KOPT-K1 (cell line): ENCODE results near the gene CXXC5.
"Not testable (repeated sequence)": the region's sequence is repeated elsewhere in the genome, so short reads cannot be mapped to it uniquely, and the experiment has no call there.

Source experiments
- H3K27ac ChIP-seq: fragments of 200-600 bp; sonication (generic); 2 replicates; pipeline ENCODE4 v1.5.1; 2016; ENCODE audit warnings: antibody characterized with exemption, mild to moderate bottlenecking, low read depth, low read length; ENCODE audit not compliant: poor library complexity, severe bottlenecking
- H3K36me3 ChIP-seq: fragments of 200-600 bp; sonication (generic); 2 replicates; pipeline ENCODE4 v1.5.1; 2017; ENCODE audit warnings: antibody characterized with exemption, mild to moderate bottlenecking, low read length, moderate library complexity; ENCODE audit not compliant: insufficient read depth
- H3K9me3 ChIP-seq: fragments of 200-600 bp; sonication (generic); 2 replicates; pipeline ENCODE4 v1.5.1; 2017; ENCODE audit warnings: antibody characterized with exemption, low read length, mild to moderate bottlenecking; ENCODE audit not compliant: insufficient read depth, poor library complexity, severe bottlenecking

Gene CXXC5

DNA sequence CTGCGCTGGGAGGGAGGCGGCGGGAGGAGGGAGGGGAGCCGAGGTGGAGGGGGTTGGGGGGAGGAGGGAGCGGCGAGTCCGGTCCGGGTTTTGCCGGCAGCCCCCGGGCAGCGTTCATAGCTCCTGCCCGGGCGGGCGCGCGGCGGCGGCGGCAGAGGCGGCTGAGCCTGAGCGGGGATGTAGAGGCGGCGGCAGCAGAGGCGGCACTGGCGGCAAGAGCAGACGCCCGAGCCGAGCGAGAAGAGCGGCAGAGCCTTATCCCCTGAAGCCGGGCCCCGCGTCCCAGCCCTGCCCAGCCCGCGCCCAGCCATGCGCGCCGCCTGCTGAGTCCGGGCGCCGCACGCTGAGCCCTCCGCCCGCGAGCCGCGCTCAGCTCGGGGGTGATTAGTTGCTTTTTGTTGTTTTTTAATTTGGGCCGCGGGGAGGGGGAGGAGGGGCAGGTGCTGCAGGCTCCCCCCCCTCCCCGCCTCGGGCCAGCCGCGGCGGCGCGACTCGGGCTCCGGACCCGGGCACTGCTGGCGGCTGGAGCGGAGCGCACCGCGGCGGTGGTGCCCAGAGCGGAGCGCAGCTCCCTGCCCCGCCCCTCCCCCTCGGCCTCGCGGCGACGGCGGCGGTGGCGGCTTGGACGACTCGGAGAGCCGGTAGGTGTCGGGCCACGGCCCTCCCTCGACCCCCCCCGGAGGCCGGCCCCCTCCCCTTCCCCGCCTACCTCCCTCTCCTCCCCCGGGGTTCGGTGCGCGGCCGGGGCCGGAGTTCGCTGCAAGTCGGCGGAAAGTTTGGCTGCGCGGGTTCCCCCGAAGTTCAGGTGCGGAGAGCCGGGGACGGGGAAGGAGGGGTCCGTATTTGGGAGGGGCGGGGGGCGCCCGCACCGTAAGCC, at the start of gene CXXC5:
CXXC5 (plus strand) TSS at position 145 of the 877 bp plus-strand sequence. CDS start 32,175 bp downstream, outside the sequence.
- H3K36me3 ChIP-seq = no peaks in the 10 kb centered on the region
- H3K9me3 ChIP-seq = no peaks in the 10 kb centered on the region
- H3K27ac ChIP-seq = peak within 1 kb of the TSS; percentile 63

DNA sequence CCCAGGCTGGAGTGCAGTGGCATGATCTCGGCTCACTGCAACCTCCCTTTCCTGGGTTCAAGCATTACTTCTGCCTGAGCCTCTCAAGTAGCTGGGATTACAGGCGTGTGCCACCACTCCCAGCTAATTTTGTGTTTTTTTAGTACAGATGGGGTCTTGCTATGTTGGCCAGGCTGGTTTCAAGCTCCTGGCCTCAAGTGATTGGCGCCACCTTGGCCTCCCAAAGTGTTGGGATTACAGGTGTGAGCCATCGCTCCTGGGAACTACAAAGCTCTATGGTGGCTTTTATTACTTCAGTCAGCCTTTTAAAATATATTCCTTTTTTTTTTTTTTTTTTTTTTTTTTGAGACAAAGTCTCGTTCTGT, 49.6 kb upstream of the CXXC5 start:
- peaks cover 61% of the 10 kb centered on the region for H3K36me3 ChIP-seq
- not testable (repeated sequence) for H3K9me3 ChIP-seq, H3K27ac ChIP-seq

DNA sequence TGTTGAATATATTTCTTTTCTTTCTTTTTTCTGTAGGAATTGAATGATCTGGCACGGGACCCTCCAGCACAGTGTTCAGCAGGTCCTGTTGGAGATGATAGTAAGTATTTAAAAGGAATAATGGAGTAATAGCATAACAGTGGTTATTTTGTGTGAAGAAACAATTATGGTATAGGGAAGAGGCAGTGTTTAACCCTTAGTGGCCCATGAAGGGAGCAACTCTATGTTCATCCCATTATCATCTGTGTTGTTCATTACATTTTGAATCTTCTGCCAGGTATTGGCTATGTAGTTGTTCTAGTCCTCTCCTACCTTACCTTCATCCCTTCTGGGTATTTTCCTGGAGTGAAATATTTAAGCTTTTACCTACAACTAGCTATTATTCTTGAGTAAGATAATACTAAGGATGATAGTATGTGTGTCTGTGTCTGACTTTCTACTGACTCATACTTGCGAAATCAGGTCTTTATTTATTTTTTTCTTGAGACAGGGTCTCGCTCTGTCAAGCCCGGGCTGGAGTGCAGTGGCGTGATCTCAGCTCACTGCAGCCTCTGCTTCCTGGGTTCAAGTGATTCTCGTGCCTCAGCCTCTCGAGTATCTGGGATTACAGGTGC, 47.7 kb upstream of the CXXC5 start:
- H3K9me3 ChIP-seq = no peaks in the 10 kb centered on the region
- H3K27ac ChIP-seq = no peak overlapping the region
- H3K36me3 ChIP-seq = peaks cover 67% of the 10 kb centered on the region

DNA sequence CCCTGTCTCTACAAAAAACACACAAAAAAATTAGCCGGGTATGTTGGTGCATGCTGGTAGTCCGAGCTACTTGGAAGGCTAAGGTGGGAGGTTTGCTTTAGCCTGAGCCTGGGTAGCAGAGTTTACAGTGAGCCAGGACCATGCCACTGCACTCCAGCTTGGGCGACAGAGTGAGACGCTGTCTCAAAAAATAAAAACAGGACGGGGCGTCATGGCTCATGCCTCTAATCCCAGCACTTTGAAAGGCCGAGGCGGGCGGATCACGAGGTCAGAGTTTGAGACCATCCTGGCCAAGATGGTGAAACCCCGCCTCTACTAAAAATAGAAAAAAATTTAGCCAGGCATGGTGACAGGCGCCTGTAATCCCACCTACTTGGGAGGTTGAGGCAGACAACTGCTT, 46.7 kb upstream of the CXXC5 start:
- peaks cover 76% of the 10 kb centered on the region for H3K36me3 ChIP-seq

DNA sequence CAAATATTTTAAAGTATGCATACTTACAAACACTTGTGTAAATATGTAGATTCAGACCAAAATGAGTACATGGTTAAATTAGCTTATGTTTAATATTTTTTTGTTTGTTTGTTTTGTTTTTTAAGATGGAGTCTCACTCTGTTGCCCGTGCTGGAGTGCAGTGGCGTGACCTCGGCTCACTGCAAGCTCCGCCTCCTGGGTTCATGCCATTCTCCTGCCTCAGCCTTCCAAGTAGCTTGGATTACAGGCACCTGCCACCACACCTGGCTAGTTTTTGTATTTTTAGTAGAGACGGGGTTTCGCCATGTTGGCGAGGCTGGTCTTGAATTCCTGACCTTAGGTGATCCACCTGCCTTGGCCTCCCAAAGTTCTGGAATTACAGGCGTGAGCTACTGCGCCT, 46.2 kb upstream of the CXXC5 start:
- peaks cover 82% of the 10 kb centered on the region for H3K36me3 ChIP-seq
- not testable (repeated sequence) for H3K9me3 ChIP-seq, H3K27ac ChIP-seq

More for the DNA sequence above, 46.7 kb upstream of the CXXC5 start:
- Histone ChIP-seq H3K27ac (no peak overlapping the region), H3K9me3 (no peaks in the 10 kb centered on the region)

DNA sequence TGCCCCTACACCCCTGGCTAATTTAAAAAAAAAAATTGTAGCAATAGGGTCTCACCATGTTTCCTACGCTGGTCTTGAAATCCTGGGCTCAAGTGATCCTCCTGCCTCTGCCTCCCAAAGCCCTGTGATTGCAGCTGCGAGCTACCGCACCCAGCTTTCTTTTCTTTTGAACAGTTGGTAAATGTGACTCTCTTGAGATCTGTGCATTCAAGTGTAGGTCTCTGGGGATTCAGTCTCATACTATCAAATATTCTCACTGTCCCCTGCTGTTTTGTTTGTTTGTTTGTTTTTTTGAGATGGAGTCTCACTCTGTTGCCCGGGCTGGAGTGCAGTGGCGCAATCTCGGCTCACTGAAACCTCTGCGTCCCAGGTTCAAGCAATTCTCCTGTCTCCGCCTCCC, 42.3 kb upstream of the CXXC5 start:
- Histone ChIP-seq H3K27ac (no peak overlapping the region), H3K9me3 (no peaks in the 10 kb centered on the region), H3K36me3 (peaks cover 82% of the 10 kb centered on the region)

DNA sequence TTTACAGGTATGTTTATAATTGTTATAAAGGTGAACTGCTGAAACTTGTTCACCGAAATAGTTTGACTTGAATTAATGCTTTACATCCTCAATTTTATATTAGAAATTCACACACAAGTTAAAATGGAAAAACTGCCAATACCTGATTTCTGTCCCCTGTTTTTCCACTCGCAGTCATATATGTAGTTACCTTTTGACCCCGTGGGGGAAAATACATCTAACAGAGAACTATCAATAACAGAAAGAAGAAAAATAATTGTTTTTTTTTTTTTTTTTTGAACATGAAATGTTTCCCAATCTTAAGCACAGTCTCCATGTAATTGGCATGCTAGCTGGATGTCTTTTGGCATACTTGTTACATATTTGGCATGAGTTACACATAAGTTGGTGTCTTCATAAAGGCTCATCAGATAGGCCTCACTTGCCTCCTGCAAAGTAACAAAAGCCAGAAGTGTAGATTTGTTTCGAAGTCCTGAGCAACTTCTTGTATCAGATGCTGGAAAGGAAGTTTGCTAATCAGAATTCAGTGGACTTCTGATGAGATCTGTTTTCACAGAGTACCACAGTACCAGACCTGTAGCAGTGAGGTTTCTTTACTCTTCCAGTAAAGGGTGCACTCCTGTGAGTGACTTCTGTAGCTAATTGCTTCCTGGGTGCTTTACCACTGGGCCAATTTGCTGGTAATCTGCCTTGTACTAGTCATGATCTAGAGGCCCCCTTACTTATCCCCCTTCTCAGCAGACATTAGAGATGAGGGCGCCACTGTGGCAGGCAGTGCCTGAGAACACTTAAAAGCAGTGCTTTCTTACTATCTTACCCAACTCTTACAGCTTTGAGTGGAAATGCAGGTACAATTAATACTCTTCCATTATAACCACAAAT, 36.2 kb upstream of the CXXC5 start:
- Histone ChIP-seq H3K27ac (no peak overlapping the region), H3K36me3 (peaks cover 83% of the 10 kb centered on the region), H3K9me3 (no peaks in the 10 kb centered on the region)

DNA sequence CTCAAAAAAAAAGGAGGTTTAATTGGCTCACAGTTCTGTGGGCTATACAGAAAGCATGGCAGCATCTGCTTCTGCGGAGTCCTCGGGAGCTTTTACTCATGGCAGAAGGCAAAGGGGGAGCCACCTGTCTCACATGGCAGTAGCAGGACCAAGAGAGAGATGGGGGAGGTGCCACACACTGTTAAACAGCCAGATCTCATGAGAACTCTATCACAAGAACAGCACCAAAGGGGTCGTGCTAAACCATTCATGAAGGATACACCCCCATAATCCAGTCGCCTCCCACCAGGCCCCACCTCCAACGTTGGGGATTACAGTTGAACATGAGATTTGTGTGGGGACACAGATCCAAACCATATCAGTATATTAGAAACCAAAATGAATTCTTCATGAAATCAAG, 28.3 kb upstream of the CXXC5 start:
- Histone ChIP-seq H3K36me3 (peaks cover 98% of the 10 kb centered on the region), H3K27ac (no peak overlapping the region), H3K9me3 (no peaks in the 10 kb centered on the region)

DNA sequence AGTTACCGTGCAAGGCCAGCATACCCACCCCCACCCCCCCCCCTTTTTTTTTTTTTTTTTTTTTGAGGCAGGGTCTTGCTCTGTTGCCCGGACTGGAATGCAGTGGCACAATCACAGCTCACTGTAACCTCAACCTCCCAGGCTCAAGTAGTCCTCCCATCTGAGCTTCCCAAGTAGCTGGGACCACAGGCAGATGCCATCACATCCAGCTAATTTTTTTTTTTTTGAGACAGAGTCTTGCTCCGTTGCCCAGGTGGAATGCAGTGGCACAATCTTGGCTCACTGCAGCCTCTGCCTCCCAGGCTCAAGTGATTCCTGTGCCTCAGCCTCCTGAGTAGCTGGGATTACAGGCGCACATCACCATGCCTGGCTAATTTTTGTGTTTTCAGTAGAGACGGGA, 22.8 kb upstream of the CXXC5 start:
- not testable (repeated sequence) for H3K9me3 ChIP-seq, H3K27ac ChIP-seq
- peaks cover 100% of the 10 kb centered on the region for H3K36me3 ChIP-seq

DNA sequence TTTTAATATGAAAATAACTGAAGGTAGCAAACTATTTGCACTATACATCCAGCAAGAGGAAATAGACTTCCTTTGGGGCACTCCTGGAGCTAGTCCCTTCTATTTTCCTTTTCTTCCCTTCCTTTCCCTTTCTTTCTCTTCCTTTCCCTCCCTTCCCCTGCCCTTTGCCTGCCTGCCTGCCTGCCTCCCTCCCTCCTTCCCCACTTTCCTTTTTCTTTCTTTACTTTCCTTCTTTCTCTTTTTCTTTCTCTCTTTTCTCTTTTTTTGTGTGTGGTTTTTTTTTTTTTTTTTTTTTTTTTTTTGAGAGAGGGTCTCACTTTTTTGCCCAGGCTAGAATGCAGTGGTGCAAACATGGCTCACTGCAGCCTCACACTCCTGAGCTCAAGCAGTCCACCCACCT, 17.3 kb upstream of the CXXC5 start:
- Histone ChIP-seq H3K9me3 (no peaks in the 10 kb centered on the region), H3K36me3 (peaks cover 63% of the 10 kb centered on the region), H3K27ac (no peak overlapping the region)

DNA sequence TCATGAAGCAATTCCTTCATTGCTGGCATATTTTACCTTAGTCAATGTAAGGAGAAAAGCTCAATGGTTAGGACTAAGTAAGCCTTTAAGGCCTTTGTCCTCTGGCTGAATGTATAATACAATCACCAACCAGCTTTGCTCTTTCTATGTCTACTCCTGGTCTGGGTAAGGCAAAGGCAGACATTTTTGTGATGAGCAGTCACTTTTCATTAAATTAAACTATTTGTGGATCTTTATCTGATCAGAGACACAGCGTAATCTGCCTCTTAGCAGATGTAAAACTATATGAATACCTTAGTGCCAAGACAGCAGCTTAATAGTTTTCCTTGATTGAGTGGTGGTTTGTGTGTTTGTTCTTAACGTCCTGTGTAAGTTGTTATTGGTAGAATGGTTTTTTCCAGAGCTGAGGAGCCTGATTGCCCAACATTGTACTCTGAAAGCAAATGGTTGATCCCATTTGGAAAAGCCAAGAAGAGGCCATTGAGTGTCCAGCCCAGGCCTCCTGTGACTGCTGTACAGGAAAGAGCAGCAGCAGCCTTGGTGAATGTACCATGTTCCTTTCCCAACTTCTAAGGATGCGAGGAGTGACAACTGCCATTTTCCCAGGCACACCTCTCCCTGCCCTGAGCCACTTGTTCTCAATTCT, 16.5 kb upstream of the CXXC5 start:
- Histone ChIP-seq H3K27ac (no peak overlapping the region), H3K9me3 (no peaks in the 10 kb centered on the region), H3K36me3 (peaks cover 55% of the 10 kb centered on the region)

DNA sequence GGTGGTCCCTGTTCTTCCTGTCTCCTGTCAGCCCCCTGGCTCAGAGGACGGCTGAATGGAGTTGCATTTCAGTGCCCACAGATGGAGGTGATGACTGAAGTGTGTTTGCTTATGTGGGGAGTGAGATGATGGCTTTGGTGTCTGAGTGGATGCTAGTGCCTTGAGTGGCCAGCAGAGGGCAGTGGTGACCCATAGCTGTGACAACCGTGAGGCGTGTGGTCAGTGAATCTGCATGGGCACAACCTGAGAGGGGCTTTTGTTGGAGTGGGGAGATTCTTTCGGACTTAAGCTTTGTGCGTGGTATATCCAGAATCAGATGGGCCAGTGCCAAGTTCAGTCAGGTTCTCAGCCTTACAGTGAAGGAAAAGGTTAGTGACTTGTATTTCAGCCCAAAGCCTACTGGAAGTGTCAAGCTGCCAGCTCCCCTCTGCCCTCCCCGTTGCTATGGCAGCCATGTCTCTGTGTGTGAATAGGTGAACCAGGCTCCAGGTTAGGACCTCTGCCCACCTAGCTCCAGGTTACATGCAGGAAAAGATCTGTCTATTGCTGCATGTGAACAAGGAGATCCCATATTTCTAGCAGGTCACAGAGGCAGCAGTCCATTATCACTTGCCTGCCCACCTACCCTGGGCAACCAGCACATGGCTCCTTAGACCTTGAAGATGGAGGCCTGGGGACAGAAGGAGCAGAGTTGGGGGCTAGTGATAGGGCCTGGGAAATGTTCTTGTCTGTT, 14.7 kb upstream of the CXXC5 start:
- Histone ChIP-seq H3K27ac (no peak overlapping the region), H3K36me3 (peaks cover 37% of the 10 kb centered on the region), H3K9me3 (no peaks in the 10 kb centered on the region)

DNA sequence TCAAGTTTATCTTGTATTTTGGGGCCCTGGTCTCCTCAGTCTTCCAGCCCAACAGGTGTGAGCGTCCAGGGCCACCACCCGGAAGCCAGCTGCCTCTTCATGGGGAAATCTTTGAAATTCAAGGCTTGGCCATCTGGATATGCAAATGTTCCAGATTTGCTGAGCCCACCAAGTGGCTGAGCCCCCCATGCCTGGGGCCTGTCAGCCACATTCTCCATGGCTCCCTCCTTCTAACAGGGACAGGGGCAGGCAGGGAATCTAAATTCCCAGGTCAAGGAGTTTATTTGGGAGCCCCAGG, 14.2 kb upstream of the CXXC5 start:
- Histone ChIP-seq H3K27ac (no peak overlapping the region), H3K36me3 (peaks cover 32% of the 10 kb centered on the region), H3K9me3 (no peaks in the 10 kb centered on the region)

DNA sequence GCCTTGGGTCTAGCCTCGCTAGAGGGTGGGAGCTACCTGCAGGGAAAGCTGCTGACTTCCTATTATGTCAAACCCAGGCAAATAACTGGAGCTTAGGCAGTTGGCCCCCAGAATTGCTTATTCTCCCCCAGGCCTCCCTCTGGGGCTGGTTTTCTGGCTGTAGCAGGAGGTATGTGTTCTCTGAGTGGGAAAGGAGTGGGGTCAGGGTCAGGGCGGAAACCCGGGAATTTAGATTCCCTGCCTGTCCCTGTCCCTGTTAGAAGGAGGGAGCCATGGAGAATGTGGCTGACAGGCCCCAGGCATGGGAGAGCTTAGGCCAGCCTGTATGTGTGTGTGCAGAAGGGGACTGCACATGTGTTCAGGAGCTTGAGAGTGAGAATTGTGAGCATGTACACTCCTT, 13.6 kb upstream of the CXXC5 start:
- peaks cover 26% of the 10 kb centered on the region for H3K36me3 ChIP-seq
- no peaks in the 10 kb centered on the region for H3K9me3 ChIP-seq
- peak overlapping the region; percentile 94 for H3K27ac ChIP-seq
